ENCODE results near the gene CCM2.

The CCM2 gene

GRCh38 chr7:44976746-44977196, 23.2 kb upstream of the CCM2 start:
- no peak overlapping the region for H3K9ac ChIP-seq (ENCODE audit: low read depth in 1 of 2, low read length in 2 of 2)
- peaks cover 4 to 26% of the 10 kb centered on the region in 2 donors for H3K36me3 ChIP-seq (ENCODE audit: control insufficient read depth in 1 of 2, insufficient read depth in 2 of 2, low read length in 2 of 2)

GRCh38 chr7:44977304-44977958, 22.6 kb upstream of the CCM2 start:
- no peaks in the 10 kb centered on the region for H3K9me3 ChIP-seq (ENCODE audit: control insufficient read depth in 1 of 2, low read length in 2 of 2)
- H3K9ac ChIP-seq (ENCODE audit: low read depth in 1 of 2, low read length in 2 of 2): peak overlapping the region; percentile 40 to 51
- no peak overlapping the region for H3K27ac ChIP-seq (ENCODE audit: low read depth, low read length)
- peaks cover 25 to 41% of the 10 kb centered on the region in 2 donors for H3K4me1 ChIP-seq (ENCODE audit: control insufficient read depth in 1 of 2, insufficient read depth in 2 of 2, low read length in 2 of 2)
- peak overlapping the region; percentile 33 to 66 for H3K4me3 ChIP-seq (ENCODE audit: low read depth in 1 of 2, low read length in 2 of 2)
- no peaks in the 10 kb centered on the region for H3K27me3 ChIP-seq (ENCODE audit: control insufficient read depth in 1 of 2, insufficient read depth in 2 of 2, low read length in 2 of 2)
- peaks cover 5 to 30% of the 10 kb centered on the region in 2 donors for H3K36me3 ChIP-seq (ENCODE audit: control insufficient read depth in 1 of 2, insufficient read depth in 2 of 2, low read length in 2 of 2)

More at GRCh38 chr7:44976746-44977196, 23.2 kb upstream of the CCM2 start:
- H3K27me3 ChIP-seq (ENCODE audit: control insufficient read depth in 1 of 2, insufficient read depth in 2 of 2, low read length in 2 of 2): no peaks in the 10 kb centered on the region
- H3K4me3 ChIP-seq (ENCODE audit: low read depth in 1 of 2, low read length in 2 of 2): peak overlapping the region; percentile 29 to 66
- no peaks in the 10 kb centered on the region for H3K9me3 ChIP-seq (ENCODE audit: control insufficient read depth in 1 of 2, low read length in 2 of 2)
- H3K27ac ChIP-seq (ENCODE audit: low read depth, low read length): no peak overlapping the region
- H3K4me1 ChIP-seq (ENCODE audit: control insufficient read depth in 1 of 2, insufficient read depth in 2 of 2, low read length in 2 of 2): peaks cover 25 to 41% of the 10 kb centered on the region in 2 donors

- no peaks in the 10 kb centered on the region for H3K9me3 ChIP-seq (ENCODE audit: control insufficient read depth in 1 of 2, low read length in 2 of 2)
- H3K36me3 ChIP-seq (ENCODE audit: control insufficient read depth in 1 of 2, insufficient read depth in 2 of 2, low read length in 2 of 2): peaks cover 10 to 35% of the 10 kb centered on the region in 2 donors
- H3K27me3 ChIP-seq (ENCODE audit: control insufficient read depth in 1 of 2, insufficient read depth in 2 of 2, low read length in 2 of 2): no peaks in the 10 kb centered on the region
- peak overlapping the region; percentile 33 to 66 for H3K4me3 ChIP-seq (ENCODE audit: low read depth in 1 of 2, low read length in 2 of 2)
- peak overlapping the region; percentile 40 to 51 for H3K9ac ChIP-seq (ENCODE audit: low read depth in 1 of 2, low read length in 2 of 2)
- peaks cover 25 to 41% of the 10 kb centered on the region in 2 donors for H3K4me1 ChIP-seq (ENCODE audit: control insufficient read depth in 1 of 2, insufficient read depth in 2 of 2, low read length in 2 of 2)
- H3K27ac ChIP-seq (ENCODE audit: low read depth, low read length): peak overlapping the region; percentile 54
Measured at GRCh38 chr7:44977959-44978335, 22.1 kb upstream of the CCM2 start.

GRCh38 chr7:44978511-44979366, 21.3 kb upstream of the CCM2 start, which contains the start of gene MYO1G:
Gene MYO1G (minus strand): TSS chr7:44979015. CDS start chr7:44978961, 54 bp downstream.
- Histone ChIP-seq H3K9me3 (ENCODE audit: control insufficient read depth in 1 of 2, low read length in 2 of 2) (no peaks in the 10 kb centered on the region), H3K4me3 (ENCODE audit: low read depth in 1 of 2, low read length in 2 of 2) (peak within 1 kb of the TSS; percentile 33 to 66), H3K27me3 (ENCODE audit: control insufficient read depth in 1 of 2, insufficient read depth in 2 of 2, low read length in 2 of 2) (no peaks in the 10 kb centered on the region), H3K9ac (ENCODE audit: low read depth in 1 of 2, low read length in 2 of 2) (peak within 1 kb of the TSS; percentile 40 to 51), H3K4me1 (ENCODE audit: control insufficient read depth in 1 of 2, insufficient read depth in 2 of 2, low read length in 2 of 2) (peaks cover 25 to 43% of the 10 kb centered on the region in 2 donors), H3K27ac (ENCODE audit: low read depth, low read length) (peak within 1 kb of the TSS; percentile 54), H3K36me3 (ENCODE audit: control insufficient read depth in 1 of 2, insufficient read depth in 2 of 2, low read length in 2 of 2) (peaks cover 18 to 43% of the 10 kb centered on the region in 2 donors)

- H3K9me3 ChIP-seq (ENCODE audit: control insufficient read depth in 1 of 2, low read length in 2 of 2): no peaks in the 10 kb centered on the region
- peak overlapping the region in 1 of 2 donors; percentile 8 for H3K9ac ChIP-seq (ENCODE audit: low read depth in 1 of 2, low read length in 2 of 2)
- H3K27ac ChIP-seq (ENCODE audit: low read depth, low read length): peak overlapping the region; percentile 22
- no peaks in the 10 kb centered on the region for H3K27me3 ChIP-seq (ENCODE audit: control insufficient read depth in 1 of 2, insufficient read depth in 2 of 2, low read length in 2 of 2)
- H3K4me1 ChIP-seq (ENCODE audit: control insufficient read depth in 1 of 2, insufficient read depth in 2 of 2, low read length in 2 of 2): peaks cover 25 to 50% of the 10 kb centered on the region in 2 donors
- peaks cover 24 to 51% of the 10 kb centered on the region in 2 donors for H3K36me3 ChIP-seq (ENCODE audit: control insufficient read depth in 1 of 2, insufficient read depth in 2 of 2, low read length in 2 of 2)
- peak overlapping the region in 1 of 2 donors; percentile 6 for H3K4me3 ChIP-seq (ENCODE audit: low read depth in 1 of 2, low read length in 2 of 2)
Measured at GRCh38 chr7:44979481-44980392, 20.3 kb upstream of the CCM2 start.

GRCh38 chr7:44980393-44981034, 19.5 kb upstream of the CCM2 start:
- peak overlapping the region; percentile 22 for H3K27ac ChIP-seq (ENCODE audit: low read depth, low read length)
- H3K27me3 ChIP-seq (ENCODE audit: control insufficient read depth in 1 of 2, insufficient read depth in 2 of 2, low read length in 2 of 2): no peaks in the 10 kb centered on the region
- no peak overlapping the region for H3K4me3 ChIP-seq (ENCODE audit: low read depth in 1 of 2, low read length in 2 of 2)
- peak overlapping the region in 1 of 2 donors; percentile 8 for H3K9ac ChIP-seq (ENCODE audit: low read depth in 1 of 2, low read length in 2 of 2)
- H3K36me3 ChIP-seq (ENCODE audit: control insufficient read depth in 1 of 2, insufficient read depth in 2 of 2, low read length in 2 of 2): peaks cover 24 to 55% of the 10 kb centered on the region in 2 donors
- H3K4me1 ChIP-seq (ENCODE audit: control insufficient read depth in 1 of 2, insufficient read depth in 2 of 2, low read length in 2 of 2): peaks cover 32 to 58% of the 10 kb centered on the region in 2 donors
- H3K9me3 ChIP-seq (ENCODE audit: control insufficient read depth in 1 of 2, low read length in 2 of 2): no peaks in the 10 kb centered on the region

GRCh38 chr7:44981035-44981706, 18.8 kb upstream of the CCM2 start:
- H3K27ac ChIP-seq (ENCODE audit: low read depth, low read length): peak overlapping the region; percentile 22
- H3K4me1 ChIP-seq (ENCODE audit: control insufficient read depth in 1 of 2, insufficient read depth in 2 of 2, low read length in 2 of 2): peaks cover 39 to 59% of the 10 kb centered on the region in 2 donors

GRCh38 chr7:44982535-44982923, 17.5 kb upstream of the CCM2 start:
- peaks cover 20 to 48% of the 10 kb centered on the region in 2 donors for H3K36me3 ChIP-seq (ENCODE audit: control insufficient read depth in 1 of 2, insufficient read depth in 2 of 2, low read length in 2 of 2)
- peaks cover 42 to 58% of the 10 kb centered on the region in 2 donors for H3K4me1 ChIP-seq (ENCODE audit: control insufficient read depth in 1 of 2, insufficient read depth in 2 of 2, low read length in 2 of 2)
- H3K4me3 ChIP-seq (ENCODE audit: low read depth in 1 of 2, low read length in 2 of 2): no peak overlapping the region
- H3K9me3 ChIP-seq (ENCODE audit: control insufficient read depth in 1 of 2, low read length in 2 of 2): no peaks in the 10 kb centered on the region
- H3K27me3 ChIP-seq (ENCODE audit: control insufficient read depth in 1 of 2, insufficient read depth in 2 of 2, low read length in 2 of 2): no peaks in the 10 kb centered on the region
- H3K9ac ChIP-seq (ENCODE audit: low read depth in 1 of 2, low read length in 2 of 2): no peak overlapping the region
- no peak overlapping the region for H3K27ac ChIP-seq (ENCODE audit: low read depth, low read length)

More at GRCh38 chr7:44981035-44981706, 18.8 kb upstream of the CCM2 start:
- H3K27me3 ChIP-seq (ENCODE audit: control insufficient read depth in 1 of 2, insufficient read depth in 2 of 2, low read length in 2 of 2): no peaks in the 10 kb centered on the region
- no peak overlapping the region for H3K4me3 ChIP-seq (ENCODE audit: low read depth in 1 of 2, low read length in 2 of 2)
- no peak overlapping the region for H3K9ac ChIP-seq (ENCODE audit: low read depth in 1 of 2, low read length in 2 of 2)
- peaks cover 20 to 48% of the 10 kb centered on the region in 2 donors for H3K36me3 ChIP-seq (ENCODE audit: control insufficient read depth in 1 of 2, insufficient read depth in 2 of 2, low read length in 2 of 2)
- H3K9me3 ChIP-seq (ENCODE audit: control insufficient read depth in 1 of 2, low read length in 2 of 2): no peaks in the 10 kb centered on the region

GRCh38 chr7:44982970-44983369, 17.0 kb upstream of the CCM2 start:
- Histone ChIP-seq H3K27ac (ENCODE audit: low read depth, low read length) (no peak overlapping the region), H3K4me1 (ENCODE audit: control insufficient read depth in 1 of 2, insufficient read depth in 2 of 2, low read length in 2 of 2) (peaks cover 42 to 55% of the 10 kb centered on the region in 2 donors), H3K4me3 (ENCODE audit: low read depth in 1 of 2, low read length in 2 of 2) (no peak overlapping the region), H3K9me3 (ENCODE audit: control insufficient read depth in 1 of 2, low read length in 2 of 2) (no peaks in the 10 kb centered on the region), H3K27me3 (ENCODE audit: control insufficient read depth in 1 of 2, insufficient read depth in 2 of 2, low read length in 2 of 2) (no peaks in the 10 kb centered on the region), H3K36me3 (ENCODE audit: control insufficient read depth in 1 of 2, insufficient read depth in 2 of 2, low read length in 2 of 2) (peaks cover 20 to 48% of the 10 kb centered on the region in 2 donors), H3K9ac (ENCODE audit: low read depth in 1 of 2, low read length in 2 of 2) (no peak overlapping the region)

Data from duodenal mucosa (tissue), 2 donors.